DOHH2 (cell line): Measurements from ENCODE around the gene KCTD10.

Experiments
- CTCF ChIP-seq: fragments of 200-600 bp; sonication (generic); IDR thresholded peaks from one replicate; pipeline ENCODE4 v1.5.1; 2014; ENCODE audit warnings: antibody characterized with exemption, mild to moderate bottlenecking, low read depth, low read length; ENCODE audit not compliant: poor library complexity, severe bottlenecking
- EZH2phosphoT487 ChIP-seq: fragments of 200-600 bp; sonication (generic); IDR thresholded peaks from 2 replicates; pipeline ENCODE4 v1.6.1; 2017; ENCODE audit warnings: borderline replicate concordance, mild to moderate bottlenecking, antibody characterized with exemption, low read length, moderate library complexity, mixed read lengths

GRCh38 chr12:109422251-109422650, 54.8 kb downstream of the KCTD10 start:
- no peak for TF ChIP-seq CTCF
- TF ChIP-seq EZH2phosphoT487, result no peak
